Ectodermal cell (in vitro differentiated cells): Measurements from ENCODE around the gene TCF15. TPM values are rescaled to one million over a fixed set of nuclear protein-coding genes. Genes with fewer than 3 reads are reported as not detected.

Experiments
- H3K27ac ChIP-seq: 2 replicates; pipeline ENCODE4 v1.7.0; 2013; ENCODE audit warnings: mild to moderate bottlenecking, low read depth, low read length; ENCODE audit not compliant: insufficient read depth, poor library complexity, severe bottlenecking
- H3K27me3 ChIP-seq: 2 replicates; pipeline ENCODE4 v1.7.0; 2013; ENCODE audit warnings: mild to moderate bottlenecking, low read length; ENCODE audit not compliant: insufficient read depth, control insufficient read depth, poor library complexity, severe bottlenecking
- H3K36me3 ChIP-seq: one replicate; pipeline ENCODE4 v1.7.0; 2013; ENCODE audit warnings: low read length; ENCODE audit not compliant: control insufficient read depth, insufficient read depth
- H3K4me1 ChIP-seq: one replicate; pipeline ENCODE4 v1.7.0; 2013; ENCODE audit warnings: low read length; ENCODE audit not compliant: control insufficient read depth, insufficient read depth
- H3K4me3 ChIP-seq: 2 replicates; pipeline ENCODE4 v1.7.0; 2013; ENCODE audit warnings: low read depth, low read length, control low read depth; ENCODE audit not compliant: insufficient read depth
- H3K9me3 ChIP-seq: 2 replicates; pipeline ENCODE4 v1.7.0; 2013; ENCODE audit warnings: mild to moderate bottlenecking, low read length, moderate library complexity; ENCODE audit not compliant: control insufficient read depth
- WGBS, 2 experiments: methylation state at CpG; one replicate each; pipeline ENCODE4 v1.1.7; 2013; ENCODE audit warnings: missing lambda C conversion rate in 2 of 2; 5-methylcytosine and 5-hydroxymethylcytosine counted together
- polyA plus RNA-seq, 4 experiments: library from polyadenylated mRNA; stranded (reverse); fragments of 50-300 nt; gene quantifications; one replicate each; pipeline ENCODE4 v1.2.3, GENCODE V29; 2013

Gene TCF15, protein sequence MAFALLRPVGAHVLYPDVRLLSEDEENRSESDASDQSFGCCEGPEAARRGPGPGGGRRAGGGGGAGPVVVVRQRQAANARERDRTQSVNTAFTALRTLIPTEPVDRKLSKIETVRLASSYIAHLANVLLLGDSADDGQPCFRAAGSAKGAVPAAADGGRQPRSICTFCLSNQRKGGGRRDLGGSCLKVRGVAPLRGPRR
- 0.69 TPM for polyA plus RNA-seq (2013, experiment 1 of 4)
- polyA plus RNA-seq (2013, experiment 2 of 4) = 0.52 TPM
- polyA plus RNA-seq (2013, experiment 3 of 4) = 1.2 TPM
- 1.1 TPM for polyA plus RNA-seq (2013, experiment 4 of 4)

DNA sequence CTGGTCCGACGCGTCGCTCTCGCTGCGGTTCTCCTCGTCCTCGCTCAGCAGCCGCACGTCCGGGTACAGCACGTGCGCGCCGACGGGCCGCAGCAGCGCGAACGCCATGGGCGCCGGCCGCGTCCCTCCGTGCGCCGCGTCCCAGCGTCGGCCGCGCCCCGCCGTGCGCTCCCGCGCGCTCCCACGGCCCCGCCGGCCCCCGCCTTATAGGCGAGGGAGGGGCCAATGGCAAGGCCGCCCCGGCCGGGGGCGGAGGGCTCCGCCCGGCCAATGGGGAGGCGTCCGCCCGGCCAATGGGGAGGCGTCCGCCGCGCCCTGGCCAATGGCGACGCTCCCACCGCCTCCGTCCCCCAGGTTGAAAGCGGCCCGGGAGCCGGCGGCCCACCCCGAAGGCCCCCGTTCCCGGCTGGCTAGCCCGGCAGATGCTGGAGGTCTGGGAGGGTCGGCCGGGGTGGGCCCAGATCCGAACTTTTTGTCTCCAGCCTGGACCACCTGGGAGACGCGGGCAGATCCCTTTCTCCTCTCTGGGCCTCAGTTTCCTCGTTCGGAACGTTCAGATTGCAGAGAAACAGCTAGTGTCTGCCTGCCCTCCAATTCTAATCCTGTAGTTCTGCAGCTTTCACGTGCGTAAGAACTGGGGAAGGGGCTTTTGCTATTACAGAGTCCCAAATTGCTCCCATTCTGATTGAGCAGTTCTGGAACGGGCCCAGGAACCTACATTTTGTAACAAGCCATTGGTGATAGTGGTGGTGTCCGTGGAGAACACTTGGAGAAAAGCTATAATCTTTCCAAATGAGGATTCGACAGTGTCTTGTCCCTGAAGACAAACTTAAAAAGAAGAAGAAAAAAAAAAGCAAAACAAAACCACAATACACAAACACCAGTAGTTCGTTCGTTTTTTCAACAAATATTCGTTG is at the start of gene TCF15:
TSS of gene TCF15 (minus strand) at position 180 of the 917 bp plus-strand sequence. CDS start at position 108, 72 bp downstream.
- Histone ChIP-seq H3K9me3 (no peaks in the 10 kb centered on the region), H3K36me3 (no peaks in the 10 kb centered on the region), H3K4me1 (peaks cover 9% of the 10 kb centered on the region), H3K27ac (no peak within 1 kb of the TSS), H3K27me3 (peaks cover 42% of the 10 kb centered on the region), H3K4me3 (peak within 1 kb of the TSS; percentile 35)
- WGBS, 2 experiments = 10% methylated on average over 84 of the region's 84 CpGs

DNA sequence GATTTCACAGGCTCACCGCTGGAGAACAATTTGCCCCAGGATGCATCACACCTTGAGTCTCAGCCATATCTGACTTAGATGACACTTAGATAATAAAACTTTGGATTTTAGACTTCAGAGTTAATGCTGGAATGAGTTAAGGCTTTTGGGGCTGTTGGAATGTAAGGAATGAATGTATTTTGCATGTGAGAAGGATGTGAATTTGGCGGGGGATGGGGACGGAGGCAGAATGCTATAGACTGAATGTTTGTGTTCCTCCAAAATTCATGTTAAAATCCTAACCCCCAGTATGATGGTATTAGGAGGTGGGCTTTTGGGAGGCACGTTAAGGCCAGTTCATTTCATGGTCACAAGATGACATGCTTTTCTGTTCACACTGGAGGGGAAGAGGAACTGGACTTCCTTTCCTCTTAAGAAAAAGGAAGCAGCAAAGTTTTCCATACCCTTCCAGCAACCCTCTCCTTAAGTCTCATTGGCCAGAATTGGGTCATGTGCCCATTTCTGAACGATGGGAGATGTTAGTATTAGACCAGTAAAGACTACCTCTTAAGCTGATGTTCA is 48.7 kb upstream of the TCF15 start:
- H3K27me3 ChIP-seq = peaks cover 30% of the 10 kb centered on the region
- 26 to 31% methylated on average over 5 of the region's 5 CpGs for WGBS, 2 experiments
- H3K4me1 ChIP-seq = peaks cover 17% of the 10 kb centered on the region
- H3K27ac ChIP-seq = no peak overlapping the region
- H3K36me3 ChIP-seq = no peaks in the 10 kb centered on the region
- H3K9me3 ChIP-seq = no peaks in the 10 kb centered on the region
- no peak overlapping the region for H3K4me3 ChIP-seq

DNA sequence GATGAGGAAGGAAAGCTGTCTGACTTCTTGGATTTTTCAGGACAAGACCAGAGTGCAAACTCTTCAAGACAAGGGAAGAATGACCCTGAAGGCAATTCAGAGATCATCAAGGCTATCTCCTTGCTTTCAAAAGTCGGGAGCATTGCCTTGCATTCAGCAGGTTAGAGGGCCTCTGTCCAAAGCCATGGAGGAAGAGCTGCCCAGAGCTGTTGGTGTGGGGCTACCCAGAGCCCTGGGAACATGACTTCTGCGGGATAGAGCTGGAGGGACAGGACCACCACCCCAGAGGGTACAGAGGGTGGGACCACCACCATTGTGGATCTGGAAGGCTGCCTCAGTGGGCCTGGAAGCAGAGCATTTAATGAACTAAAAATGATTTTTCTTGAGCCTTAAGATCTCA is 48.1 kb upstream of the TCF15 start:
- Histone ChIP-seq H3K4me1 (peaks cover 17% of the 10 kb centered on the region), H3K27me3 (peaks cover 30% of the 10 kb centered on the region), H3K27ac (no peak overlapping the region), H3K36me3 (no peaks in the 10 kb centered on the region), H3K9me3 (no peaks in the 10 kb centered on the region), H3K4me3 (no peak overlapping the region)
- WGBS, 2 experiments = 35 to 37% methylated on average over 2 of the region's 2 CpGs

DNA sequence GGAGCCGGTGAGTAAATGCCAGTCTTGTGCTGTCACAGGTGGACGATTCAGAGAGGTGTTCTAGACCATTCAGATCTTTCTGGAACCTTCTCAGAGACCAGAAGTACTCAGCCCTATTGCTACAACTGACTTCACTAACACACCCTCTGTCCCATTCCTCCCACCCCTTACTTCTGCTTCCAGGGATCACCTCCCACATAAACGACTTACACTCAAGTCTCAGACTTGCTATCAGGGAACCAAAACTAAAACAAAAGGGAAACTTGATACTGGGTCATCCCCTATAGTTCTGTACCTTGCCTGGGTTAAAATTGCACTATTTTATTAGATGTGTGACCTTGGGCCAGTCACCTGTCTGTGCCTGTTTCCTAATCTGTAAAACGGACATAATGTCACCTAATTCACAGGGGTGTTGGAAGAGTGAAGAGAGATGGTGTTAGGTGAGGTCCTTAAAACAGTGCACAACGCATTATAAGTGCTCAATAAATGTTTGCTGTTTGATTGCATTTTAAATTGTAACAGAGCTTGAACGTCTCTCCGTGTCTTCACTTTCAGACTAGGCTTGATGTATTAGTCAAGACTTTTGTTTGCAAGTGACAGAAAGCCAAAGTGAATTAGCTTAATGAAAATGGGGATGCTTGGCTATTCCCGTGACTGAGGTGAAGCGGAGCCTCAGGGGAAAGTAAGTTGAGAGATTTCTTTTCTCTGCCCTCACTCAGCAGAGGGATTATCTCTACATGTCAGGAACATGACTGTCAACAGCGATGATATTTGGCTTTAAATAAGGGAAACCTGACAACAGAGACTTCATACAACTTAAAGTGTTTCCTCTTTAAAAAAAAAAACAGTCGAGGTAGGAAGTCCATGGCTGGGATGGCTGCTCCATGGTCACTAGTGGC is 45.9 kb upstream of the TCF15 start:
- Histone ChIP-seq H3K4me1 (peaks cover 10% of the 10 kb centered on the region), H3K4me3 (no peak overlapping the region), H3K27ac (no peak overlapping the region), H3K27me3 (peaks cover 12% of the 10 kb centered on the region), H3K9me3 (no peaks in the 10 kb centered on the region), H3K36me3 (no peaks in the 10 kb centered on the region)
- WGBS, 2 experiments = 90 to 91% methylated on average over 11 of the region's 11 CpGs

DNA sequence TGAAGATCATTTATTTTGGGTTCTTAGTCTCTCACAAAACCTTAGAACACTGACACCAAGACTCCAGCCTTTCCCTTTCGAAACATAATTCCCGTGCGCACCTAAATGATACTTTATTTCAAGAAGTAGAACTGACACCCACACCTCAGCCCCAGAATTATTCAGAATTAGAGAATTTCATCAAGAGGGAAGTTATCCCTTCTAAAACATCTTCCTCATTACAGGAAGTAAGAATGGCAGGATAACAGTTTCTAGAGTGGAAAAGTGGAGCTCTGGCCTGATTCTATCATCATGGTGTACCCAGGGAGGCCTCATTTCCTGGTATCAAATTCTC is 44.3 kb upstream of the TCF15 start:
- Histone ChIP-seq H3K27me3 (peaks cover 12% of the 10 kb centered on the region), H3K4me1 (peaks cover 10% of the 10 kb centered on the region), H3K4me3 (no peak overlapping the region), H3K27ac (no peak overlapping the region), H3K9me3 (no peaks in the 10 kb centered on the region), H3K36me3 (peaks cover 3% of the 10 kb centered on the region)
- WGBS, 2 experiments = 93 to 100% methylated on average over 3 of the region's 3 CpGs

DNA sequence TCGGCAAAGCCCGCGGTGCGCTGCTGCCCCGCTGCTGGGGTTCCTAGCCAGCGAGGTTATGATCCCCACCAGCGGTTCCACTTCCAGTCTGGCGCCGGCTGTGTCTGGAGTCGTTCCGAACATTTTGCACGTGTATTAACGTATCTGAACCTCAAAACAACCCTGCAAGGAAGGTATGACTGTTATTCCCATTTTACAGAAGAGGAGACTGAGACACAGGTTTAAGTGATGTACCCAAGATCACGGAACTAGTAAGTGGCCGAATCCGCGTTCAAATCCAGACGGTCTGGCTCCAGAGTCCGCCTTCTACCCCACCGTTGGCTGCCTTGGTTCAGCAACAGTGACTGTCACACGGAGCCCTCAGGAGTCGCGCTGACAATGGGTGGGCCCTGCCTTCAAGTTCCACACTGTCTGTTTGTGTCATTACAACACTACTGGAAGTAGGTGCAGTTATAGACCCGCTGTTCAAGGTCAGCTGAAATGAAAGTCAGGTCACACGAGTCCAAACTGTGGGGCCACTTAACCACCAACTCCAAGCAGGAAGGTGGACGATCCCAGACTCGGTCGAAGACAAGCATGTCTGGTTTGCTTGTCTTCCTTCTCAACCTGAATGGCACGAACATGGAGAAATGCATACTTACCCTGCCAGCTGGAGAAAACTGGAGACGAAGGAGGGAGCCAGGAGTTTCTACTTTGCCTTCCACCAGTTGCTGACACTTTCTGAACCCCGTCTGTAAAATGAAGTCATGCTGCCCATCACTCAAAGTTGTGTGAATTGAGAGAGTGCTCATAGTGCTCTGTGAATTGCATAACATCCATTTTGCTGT is 43.7 kb upstream of the TCF15 start:
- H3K4me1 ChIP-seq = peaks cover 9% of the 10 kb centered on the region
- H3K27ac ChIP-seq = no peak overlapping the region
- no peaks in the 10 kb centered on the region for H3K9me3 ChIP-seq
- H3K4me3 ChIP-seq = peak overlapping the region; percentile 57
- 43% methylated on average over 31 of the region's 31 CpGs for WGBS, 2 experiments
- H3K36me3 ChIP-seq = peaks cover 3% of the 10 kb centered on the region
- peaks cover 12% of the 10 kb centered on the region for H3K27me3 ChIP-seq

DNA sequence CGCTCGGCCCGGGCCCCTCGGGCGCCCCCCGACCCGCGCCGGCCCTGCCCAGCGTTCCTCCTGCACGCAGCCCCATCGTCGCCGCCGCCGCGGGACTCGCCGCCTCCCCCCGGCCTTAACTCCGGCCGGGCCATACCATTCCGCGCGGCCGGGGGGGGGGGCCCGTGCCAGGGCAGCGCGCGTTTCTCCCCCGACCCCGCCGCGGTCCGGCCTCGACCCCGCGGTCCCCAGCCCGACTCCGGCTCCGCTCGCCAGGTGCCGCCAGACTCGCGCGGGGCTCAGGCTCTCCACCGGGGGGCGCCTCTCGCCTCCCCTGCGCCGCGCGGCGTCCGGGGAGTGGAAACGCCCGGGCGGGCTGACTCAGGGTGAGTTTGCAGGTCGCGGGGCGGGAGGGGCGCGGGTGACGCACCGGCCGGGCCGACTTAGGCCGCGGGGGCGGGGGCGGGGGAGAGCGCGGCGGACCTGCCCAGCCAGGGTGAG is 43.0 kb upstream of the TCF15 start, which contains the start of gene SRXN1:
TSS of gene SRXN1 (minus strand) at position 91 of the 480 bp plus-strand sequence. CDS start at position 76, 15 bp downstream.
- peak within 1 kb of the TSS; percentile 57 for H3K4me3 ChIP-seq
- peaks cover 12% of the 10 kb centered on the region for H3K27me3 ChIP-seq
- H3K27ac ChIP-seq = no peak within 1 kb of the TSS
- H3K9me3 ChIP-seq = no peaks in the 10 kb centered on the region
- H3K4me1 ChIP-seq = peaks cover 6% of the 10 kb centered on the region
- whole genome bisulfite sequencing, 2 experiments = 0% methylated on average over 74 of the region's 74 CpGs
- peaks cover 9% of the 10 kb centered on the region for H3K36me3 ChIP-seq

DNA sequence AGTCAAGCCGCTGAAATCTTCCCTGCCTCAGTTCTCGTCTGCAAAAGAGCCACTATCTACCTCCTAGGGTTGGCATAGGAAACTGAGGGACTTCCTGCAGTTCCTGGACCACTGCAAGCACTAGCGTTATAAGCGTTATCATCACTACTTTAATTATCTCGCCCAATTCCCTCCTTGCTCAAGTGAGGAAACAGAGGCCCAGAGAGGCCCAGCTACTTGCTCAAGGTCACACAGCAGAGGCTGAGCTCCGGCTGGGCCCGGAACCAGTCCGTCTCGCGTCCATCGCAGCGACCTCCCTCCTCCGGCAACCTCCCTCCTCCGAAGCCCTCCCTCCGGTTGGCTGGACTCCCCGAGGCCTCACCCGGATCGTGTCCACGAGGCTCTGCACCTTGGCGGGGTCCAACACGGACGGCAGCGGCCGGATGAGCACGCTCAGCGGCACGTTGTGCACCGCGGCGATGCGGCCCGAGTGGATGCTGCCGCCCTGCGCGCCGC is 42.6 kb upstream of the TCF15 start:
- Histone ChIP-seq H3K36me3 (peaks cover 14% of the 10 kb centered on the region), H3K4me1 (peaks cover 6% of the 10 kb centered on the region), H3K9me3 (no peaks in the 10 kb centered on the region), H3K27ac (no peak overlapping the region), H3K4me3 (peak overlapping the region; percentile 57), H3K27me3 (peaks cover 12% of the 10 kb centered on the region)
- 4 to 5% methylated on average over 36 of the region's 36 CpGs for WGBS, 2 experiments
